ENCODE results near the gene GABARAPL2. TPM values are rescaled to one million over a fixed set of nuclear protein-coding genes. Genes with fewer than 3 reads are reported as not detected.
"Not testable (repeated sequence)": the region's sequence is repeated elsewhere in the genome, so short reads cannot be mapped to it uniquely, and the experiment has no call there.

GABARAPL2 gene
- total RNA-seq, 1 experiment from 2014 or later: 18.9 TPM

DNA sequence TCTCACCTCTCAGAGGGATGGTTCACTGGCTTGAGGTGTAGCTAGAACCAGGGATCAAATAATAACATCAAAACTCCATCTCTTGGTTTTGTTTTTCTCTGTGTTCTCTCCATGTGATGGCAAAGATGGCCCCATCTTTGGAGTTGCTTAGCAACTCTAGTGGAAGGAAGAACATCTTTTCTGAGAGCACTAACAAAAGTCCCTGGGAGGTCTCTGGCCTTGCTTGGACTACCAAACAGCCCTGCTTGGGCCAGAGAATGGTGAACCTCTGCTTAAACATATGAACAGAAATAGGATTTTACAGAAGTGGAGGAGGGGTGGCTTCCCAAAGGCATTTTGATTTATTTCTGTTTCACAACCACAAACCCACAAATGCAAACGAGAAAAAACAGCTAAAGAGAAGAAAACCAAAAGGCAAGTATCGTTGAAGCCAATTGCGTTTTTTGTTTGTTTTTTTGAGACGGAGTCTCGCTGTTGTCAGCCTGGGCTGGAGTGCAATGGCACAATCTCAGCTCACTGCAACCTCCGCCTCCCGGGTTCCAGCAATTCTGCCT is 13.2 kb downstream of the GABARAPL2 start:
- in situ Hi-C loops (cut with HindIII; ENCODE audit: low sequenced_read_pairs): no loop called here
- no peak for DNase-seq (ENCODE audit: low spot score)

DNA sequence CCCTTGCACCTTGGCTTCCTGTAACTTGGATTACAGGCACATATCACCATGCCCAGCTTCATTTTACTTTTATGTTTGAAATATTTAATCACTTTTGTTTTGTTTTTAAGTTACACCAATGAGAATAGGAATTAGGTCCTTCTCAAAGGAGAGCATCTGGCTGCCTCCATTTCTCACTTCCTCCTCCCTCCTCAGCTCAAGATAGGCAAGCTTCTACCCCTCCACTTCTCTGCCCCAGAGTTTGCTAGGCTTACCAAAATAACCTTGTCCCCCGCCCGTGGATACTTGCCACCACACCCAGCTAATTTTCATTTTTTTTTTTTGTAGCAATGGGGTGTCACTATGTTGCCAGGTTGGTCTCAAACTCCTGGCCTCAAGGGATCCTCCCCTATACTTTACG is 17.9 kb downstream of the GABARAPL2 start:
- no peak for DNase-seq (ENCODE audit: low spot score)
- in situ Hi-C loops (cut with HindIII; ENCODE audit: low sequenced_read_pairs): no loop called here

DNA sequence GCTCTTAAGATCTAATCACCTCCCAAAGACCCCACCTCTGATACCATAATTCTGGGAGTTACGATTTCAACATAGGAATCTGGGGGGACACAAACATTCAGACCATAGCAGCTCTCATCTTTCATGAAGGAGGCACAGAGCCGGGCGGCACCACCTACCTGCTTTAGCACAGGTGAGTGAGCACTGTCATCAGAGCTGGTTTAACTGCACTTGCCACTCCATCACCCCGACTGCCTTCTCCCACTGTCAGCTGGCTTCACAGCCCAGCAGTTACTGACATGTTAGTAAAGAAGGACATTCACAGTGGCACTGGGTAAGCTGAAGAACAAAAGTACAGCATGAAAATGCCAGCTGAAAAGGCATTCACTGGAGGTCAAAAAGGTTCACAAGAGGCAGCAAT is 22.5 kb downstream of the GABARAPL2 start:
- in situ Hi-C loops (cut with HindIII; ENCODE audit: low sequenced_read_pairs): no loop called here
- no peak for DNase-seq (ENCODE audit: low spot score)

DNA sequence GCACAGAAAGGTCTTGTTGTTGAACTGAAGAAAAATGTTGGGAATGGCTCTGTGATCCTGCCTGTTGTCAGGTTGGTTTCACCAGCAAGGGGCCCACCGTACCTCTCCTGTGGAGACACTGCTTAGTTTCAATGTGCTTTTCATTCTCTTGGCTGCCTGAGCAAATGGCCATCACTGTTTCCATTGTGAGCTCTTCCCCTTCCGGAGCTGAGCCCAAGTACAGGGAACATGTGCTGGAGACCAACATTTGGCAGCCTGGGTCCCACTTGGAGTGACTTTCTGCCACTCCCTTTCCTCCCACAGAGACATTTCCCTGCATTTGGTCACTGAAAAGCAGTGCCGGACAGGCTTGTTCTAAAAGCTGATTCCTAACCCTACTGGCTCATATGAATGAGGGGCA is 23.1 kb downstream of the GABARAPL2 start:
- DNase-seq (ENCODE audit: low spot score): no peak
- in situ Hi-C loops (cut with HindIII; ENCODE audit: low sequenced_read_pairs): no loop called here

DNA sequence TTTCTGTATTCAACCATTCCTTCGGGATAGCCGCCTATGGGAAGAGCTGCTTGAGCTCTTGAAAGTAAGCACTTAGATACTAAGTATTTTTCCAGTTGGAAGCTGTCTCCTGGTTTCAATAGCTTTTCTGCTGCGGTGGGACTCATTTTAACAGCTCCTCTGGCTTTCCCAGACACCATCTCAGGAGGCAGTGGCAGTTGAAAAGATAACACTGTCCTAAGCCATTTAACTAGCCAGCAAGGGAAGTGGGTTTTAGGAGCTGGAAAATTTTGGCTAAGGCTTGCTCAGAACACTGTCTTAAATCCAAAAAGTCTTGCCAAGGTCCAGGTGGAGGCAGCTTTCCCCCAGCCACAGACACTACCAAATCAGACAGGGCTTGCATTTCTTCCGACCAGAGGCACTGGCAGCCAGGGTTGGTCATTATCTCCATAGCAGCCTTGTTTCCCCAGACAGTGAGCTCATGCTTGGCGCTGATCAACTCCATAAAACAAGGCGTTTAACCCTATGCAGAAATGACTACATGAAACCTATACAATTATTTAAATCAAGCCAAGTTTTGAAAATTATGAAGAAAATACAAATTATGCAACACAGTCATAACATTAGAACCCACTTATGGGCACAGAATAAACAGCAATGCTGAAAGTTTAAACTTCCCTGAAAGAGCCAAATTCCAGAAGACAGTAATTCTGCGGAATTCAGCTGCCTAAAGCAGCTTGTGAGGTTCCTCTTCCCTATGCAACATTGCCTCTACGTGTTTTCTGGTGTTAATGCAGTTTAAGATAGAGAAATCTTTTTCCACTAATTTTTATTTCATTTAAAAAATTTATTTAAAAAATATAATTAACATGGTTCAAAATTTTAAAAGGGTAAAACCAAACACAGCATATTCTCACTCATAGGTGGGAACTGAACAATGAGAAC is 25.0 kb downstream of the GABARAPL2 start:
- in situ Hi-C loops (cut with HindIII; ENCODE audit: low sequenced_read_pairs): no loop called here
- DNase-seq (ENCODE audit: low spot score): no peak

DNA sequence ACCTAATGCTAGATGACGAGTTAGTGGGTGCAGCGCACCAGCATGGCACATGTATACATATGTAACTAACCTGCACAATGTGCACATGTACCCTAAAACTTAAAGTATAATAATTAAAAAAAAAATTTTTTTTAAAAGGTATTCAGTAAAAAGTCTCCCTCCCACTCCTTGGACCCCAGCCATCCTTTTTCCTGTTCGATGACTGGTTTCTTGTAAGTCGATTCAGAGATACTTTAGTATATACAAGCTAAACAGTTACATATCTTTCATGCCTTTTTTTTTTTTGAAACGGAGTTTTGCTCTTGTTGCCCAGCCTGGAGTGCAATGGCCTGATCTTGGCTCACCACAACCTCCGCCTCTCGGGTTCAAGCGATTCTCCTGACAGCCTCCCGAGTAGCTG is 25.7 kb downstream of the GABARAPL2 start:
- DNase-seq (ENCODE audit: low spot score); in situ Hi-C loops (cut with HindIII; ENCODE audit: low sequenced_read_pairs): not testable (repeated sequence)

DNA sequence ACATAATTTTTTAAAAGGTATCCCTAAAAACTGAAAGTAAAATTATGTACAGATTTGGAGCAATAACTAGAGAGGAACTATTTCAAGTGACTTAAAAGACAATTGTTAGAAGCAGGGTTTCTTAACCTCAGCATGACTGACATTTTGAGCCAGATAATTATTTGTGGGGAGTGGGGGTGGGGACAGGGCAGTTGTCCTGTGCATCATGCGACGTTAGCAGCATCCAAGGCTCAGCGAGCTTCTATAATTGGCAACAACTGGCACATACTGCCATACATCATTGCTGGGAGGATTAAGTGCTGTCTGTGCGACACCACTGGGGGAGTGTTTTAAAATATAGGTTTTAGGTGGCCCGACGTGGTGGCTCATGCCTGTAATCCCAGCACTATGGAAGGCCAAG is 27.1 kb downstream of the GABARAPL2 start:
- in situ Hi-C loops (cut with HindIII; ENCODE audit: low sequenced_read_pairs): no loop called here
- DNase-seq (ENCODE audit: low spot score): no peak

DNA sequence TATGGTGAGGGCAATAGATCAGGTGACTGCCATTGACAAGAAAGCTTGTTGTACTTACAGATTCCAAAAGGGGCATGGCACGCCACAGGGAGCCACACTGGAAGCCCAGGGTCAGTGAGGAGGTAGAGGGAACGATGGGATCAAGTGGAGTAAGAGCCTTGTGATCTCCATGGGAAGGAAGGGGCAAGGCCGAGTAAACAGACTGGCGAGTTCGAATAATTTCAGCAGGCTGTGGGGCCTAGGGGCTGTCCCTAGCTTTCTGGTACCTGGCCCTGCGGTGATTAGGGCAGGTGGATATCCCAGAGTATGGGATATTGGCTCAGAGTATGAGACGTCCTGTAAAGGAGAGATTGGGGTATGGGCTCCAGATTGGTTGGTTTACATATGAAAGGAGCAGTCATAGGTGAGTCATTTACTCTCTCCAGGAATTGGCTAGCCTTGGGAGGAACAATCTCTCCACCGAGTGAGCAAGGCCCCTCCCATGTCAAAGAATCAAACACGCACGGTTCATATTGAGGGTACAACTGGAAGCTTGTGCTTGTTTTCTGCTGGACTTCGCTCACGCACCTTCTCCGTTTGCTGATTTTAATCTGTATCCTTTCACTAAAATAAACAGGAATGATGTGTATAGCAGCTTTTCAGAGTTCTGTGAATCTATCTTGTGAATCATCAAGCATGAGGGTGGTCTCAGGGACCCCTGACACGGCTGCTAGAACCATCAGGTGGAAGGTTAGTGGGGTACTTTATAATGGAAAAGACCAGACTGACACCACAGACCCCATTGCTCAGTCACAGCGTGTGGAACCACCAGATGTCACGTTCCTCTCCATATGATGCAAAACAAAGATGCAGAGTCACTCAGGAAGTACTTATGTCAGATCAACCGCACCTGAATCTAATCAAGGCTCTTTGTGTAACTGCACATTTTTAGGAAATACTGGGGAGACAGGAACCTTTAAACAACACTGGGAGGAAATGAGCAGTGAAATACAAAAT is 27.9 kb downstream of the GABARAPL2 start:
- no peak for DNase-seq (ENCODE audit: low spot score)
- in situ Hi-C loops (cut with HindIII; ENCODE audit: low sequenced_read_pairs): no loop called here

DNA sequence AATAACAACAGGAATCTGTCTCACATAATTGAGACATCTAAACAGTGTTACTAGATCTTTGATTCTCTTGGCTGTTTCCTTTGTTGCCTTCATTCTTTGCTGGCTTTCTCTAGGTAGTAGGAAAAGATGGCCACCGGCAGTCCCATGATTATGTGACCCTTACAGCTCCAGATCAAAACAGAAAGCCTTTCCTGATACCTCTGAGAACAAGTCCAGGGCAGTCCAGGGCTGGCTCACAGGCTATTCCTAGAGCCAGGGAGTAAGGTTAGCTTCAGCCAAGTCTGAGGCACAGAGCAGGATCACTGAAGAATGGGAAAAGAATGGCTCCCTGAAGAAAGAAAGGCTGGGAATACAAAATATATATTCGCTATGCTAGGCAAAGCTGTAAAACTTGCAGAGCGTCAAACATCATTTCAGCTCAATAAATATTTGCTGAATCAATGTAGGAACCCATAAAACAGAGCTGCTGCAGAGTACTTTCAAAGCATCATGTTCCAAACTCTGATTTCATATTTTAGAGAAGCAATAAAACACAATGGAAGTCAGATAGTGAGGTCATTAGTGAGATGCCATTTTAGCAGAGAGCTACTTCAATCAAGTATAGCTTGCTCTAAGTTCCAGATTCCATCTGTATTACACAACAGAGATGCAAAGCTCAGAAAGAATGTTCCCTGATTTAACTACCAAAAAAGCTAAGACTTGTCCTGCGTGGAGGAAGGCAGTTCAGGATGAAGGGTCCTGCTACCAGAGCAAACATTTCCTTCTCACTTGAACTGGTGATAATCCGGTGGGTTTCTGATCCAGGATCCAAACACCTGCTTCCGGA is 33.5 kb downstream of the GABARAPL2 start:
- DNase-seq (ENCODE audit: low spot score): no peak
- in situ Hi-C loops (cut with HindIII; ENCODE audit: low sequenced_read_pairs): no loop called here

DNA sequence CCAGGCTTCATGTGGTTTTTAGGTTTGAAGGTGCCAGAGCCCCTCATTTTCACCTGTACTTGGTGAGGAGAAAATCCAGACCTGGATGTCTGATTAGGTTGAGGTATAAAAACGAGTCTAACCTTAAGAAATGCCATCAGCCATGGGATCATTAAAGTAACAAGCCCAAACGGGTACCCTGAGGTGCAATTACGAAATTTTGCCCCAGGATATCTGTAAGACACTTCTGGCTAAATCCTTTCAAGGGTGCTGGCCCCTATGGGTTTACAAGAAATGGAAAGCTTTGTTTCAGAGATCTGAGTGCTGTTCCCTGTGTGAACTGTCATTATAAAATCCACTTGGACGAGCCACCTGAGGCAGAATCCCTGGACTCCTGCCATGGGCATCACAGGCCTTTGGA is 37.1 kb downstream of the GABARAPL2 start:
- in situ Hi-C loops (cut with HindIII; ENCODE audit: low sequenced_read_pairs): no loop called here
- no peak for DNase-seq (ENCODE audit: low spot score)

DNA sequence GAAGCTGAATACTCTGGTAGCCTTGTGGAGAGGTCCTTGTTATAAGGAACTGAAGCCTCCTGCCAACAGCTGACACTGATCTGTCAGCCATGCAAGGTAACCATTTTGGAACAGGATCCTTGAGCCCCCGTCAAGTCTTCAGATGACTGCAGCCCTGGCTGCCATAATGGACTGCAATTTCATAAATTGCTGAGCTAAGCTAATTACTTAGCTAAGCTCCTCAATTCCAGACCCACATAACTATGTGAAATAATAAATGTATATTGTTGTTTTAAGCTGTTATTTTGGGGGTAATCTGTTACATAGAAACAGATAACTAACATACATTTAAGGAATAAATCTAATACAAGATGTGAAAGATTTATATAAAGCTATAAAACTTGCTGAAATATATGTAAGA is 40.3 kb downstream of the GABARAPL2 start:
- in situ Hi-C loops (cut with HindIII; ENCODE audit: low sequenced_read_pairs): no loop called here
- no peak for DNase-seq (ENCODE audit: low spot score)

DNA sequence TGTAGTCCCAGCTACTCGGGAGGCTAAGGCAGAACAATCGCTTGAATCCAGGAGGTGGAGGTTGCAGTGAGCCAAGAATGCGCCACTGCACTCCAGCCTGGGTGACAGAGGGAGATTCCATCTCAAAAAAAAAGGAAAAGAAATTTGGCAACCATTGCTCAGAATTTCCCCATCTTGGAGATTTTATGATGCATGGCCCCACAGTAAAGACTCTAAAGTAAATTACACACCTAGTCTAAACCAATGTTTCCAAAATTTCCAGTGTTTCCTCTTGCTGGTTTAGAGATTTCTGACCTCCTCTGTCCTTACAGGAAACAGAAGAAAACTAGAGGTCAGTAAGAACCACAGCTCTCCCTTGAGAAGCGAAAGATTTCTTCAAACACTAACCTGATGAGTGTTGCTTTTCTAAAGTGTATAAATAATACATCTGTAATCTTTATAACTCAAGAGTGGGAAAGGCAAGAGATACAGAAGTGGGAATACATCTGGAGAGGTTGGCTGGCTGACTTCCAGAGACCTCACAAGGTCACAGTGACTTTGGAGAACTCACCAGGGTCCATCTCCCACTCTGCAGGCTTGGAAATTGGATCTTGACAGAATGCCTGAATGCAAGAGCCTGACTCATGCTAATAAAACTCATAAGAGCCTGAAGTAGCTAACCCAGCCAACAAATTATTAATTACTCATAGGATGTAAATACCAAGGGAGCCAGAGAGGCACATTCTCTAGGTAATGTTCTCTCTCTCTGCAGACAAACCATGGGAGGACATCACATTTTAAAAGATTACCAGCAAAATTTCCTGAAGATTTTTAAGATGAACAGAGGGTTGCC is 48.1 kb downstream of the GABARAPL2 start:
- in situ Hi-C loops (cut with HindIII; ENCODE audit: low sequenced_read_pairs): no loop called here
- no peak for DNase-seq (ENCODE audit: low spot score)

DNA sequence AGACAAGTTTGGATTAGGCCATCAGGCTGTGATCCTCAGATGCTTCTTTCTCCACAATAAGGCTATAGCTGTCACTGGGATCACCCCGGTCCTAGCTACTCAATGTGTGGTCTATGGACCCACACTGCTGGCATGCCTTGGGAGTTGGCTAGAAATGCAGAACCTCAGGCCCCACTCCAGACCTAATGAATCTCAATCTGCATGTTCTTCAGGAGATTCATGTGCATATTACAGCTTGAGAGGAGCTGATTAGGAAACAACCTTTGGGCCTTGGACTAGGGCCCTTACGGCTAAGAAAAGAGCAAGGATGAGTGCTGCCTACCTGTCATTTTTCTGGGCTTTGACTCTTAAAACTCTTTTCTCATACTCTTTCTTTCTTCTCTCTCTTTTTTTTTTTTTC is 49.4 kb downstream of the GABARAPL2 start:
- in situ Hi-C loops (cut with HindIII; ENCODE audit: low sequenced_read_pairs): no loop called here
- DNase-seq (ENCODE audit: low spot score): no peak

DNA sequence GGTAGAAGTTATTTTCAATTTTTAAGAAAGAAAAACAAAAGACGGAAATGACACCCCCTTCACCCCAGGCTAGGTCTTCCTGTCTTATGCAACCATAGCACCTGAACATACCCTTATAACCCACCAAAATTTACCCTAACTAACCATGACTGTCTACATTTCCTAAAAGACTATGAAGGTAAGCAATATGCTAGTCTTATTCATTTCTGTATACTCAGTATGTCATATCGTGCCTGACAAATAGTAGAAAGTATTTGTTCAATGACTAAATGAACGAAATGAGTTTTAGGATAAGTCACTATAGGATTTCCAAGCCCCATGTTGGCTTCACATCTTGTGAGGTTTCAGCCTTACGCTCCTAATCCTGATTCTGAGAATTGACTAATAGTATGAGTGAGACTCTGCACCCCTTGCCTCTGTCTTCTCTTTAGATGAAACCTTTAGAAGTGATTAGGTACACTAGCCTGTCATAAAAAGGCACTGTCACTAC is 50.4 kb downstream of the GABARAPL2 start:
- in situ Hi-C loops (cut with HindIII; ENCODE audit: low sequenced_read_pairs): no loop called here
- DNase-seq (ENCODE audit: low spot score): no peak

DNA sequence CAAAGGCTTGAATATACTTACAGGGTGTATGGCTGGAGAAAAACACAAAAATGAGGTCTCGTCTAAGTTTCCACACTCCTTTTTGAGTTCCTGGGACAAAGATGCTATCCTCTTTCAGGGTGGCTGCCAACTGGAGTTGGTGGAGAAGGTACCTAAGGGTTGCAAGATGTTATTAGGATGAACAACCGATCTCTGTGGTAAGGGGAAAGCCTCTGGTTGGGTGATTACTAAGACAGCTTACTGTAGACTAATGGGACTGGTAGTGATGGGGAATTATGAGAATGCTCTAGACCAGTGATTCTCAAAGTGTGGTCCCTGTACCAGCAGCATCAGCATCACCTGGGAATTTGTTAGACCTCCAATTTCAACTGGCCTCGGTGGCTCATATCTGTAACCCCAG is 50.9 kb downstream of the GABARAPL2 start:
- DNase-seq (ENCODE audit: low spot score): no peak
- in situ Hi-C loops (cut with HindIII; ENCODE audit: low sequenced_read_pairs): no loop called here

DNA sequence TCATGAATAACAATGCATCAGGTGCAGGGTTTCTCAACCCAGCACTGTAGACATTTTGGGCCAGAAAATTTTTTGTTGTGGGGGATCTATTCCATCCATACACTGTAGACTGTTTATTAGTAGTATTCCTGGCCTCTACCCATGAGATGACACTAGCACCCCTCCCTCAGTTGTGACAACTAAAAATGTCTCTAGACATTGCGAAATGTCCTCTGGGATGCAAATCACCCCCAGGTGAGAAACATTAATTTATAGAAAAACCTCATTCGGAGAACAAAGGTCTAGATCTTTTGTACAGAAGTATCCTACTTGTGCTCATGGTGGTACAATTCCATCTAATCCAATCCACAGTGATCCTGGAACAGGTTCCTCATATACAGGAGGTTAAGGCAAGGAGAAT is 52.6 kb downstream of the GABARAPL2 start:
- DNase-seq (ENCODE audit: low spot score): no peak
- in situ Hi-C loops (cut with HindIII; ENCODE audit: low sequenced_read_pairs): no loop called here

DNA sequence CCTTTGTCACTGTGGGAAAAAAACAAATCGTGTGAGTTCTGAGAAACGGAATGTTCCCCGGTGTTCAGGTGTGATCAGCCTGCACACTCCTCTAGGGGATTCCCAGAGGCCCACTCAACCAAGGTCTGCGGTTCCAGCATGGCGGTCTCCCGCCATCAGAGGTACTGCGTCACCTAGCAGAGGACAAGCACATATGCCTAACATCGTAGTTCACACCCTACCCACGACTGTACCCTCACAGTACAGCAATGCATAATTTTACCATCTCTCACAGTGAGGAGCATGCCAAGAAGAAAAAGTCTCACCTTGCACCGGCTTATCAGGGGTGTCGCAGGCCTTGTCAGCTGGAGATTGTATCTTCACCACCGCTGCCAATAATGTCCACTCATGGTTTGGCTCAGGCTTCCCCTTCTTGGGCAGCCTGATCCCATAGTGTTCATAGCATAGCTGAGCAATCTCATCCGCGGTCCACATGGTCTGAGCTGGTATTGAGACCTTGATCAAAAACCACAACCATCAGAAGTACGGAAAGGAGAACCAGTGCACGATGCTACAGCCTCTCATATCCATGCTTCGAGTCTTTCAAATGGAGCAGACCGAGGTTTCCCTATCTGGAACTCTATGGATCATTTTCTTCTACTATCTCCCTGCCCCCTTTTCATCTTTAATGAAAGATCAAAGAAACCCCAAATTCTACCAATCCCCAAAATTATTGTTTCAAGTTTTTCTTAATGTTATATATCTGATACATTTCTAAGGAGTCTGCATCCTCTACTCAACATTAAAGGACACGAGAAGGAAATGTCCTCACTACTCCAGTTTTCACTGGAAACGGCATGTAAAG is 54.4 kb downstream of the GABARAPL2 start:
- in situ Hi-C loops (cut with HindIII; ENCODE audit: low sequenced_read_pairs): no loop called here
- DNase-seq (ENCODE audit: low spot score): no peak

Measured in G401 (cell line).